Liver (tissue), 9 donors: ENCODE data around the gene TMUB1. TPM values are rescaled to one million over a fixed set of nuclear protein-coding genes. Genes with fewer than 3 reads are reported as not detected.

ENCODE experiments used
- DNase-seq: peaks from one replicate; pipeline ENCODE4 v3.0.0-alpha.2; 2017; ENCODE audit warnings: low spot score
- H3K27ac ChIP-seq, 2 donors: one replicate each; pipeline ENCODE4 v1.7.0; 2013; ENCODE audit warnings: inconsistent platforms in 2 of 2, low read length in 2 of 2, control low read depth in 1 of 2, low read depth in 1 of 2, mild to moderate bottlenecking in 1 of 2
- H3K27me3 ChIP-seq, 4 donors: one replicate each; pipeline versions ENCODE4 v1.6.1 to v1.7.0; 2013; ENCODE audit warnings: low read length in 3 of 4, inconsistent platforms in 1 of 4, mild to moderate bottlenecking in 1 of 4, moderate library complexity in 1 of 4; ENCODE audit not compliant: control insufficient read depth in 4 of 4, insufficient read depth in 4 of 4
- H3K36me3 ChIP-seq, 4 donors: one replicate each; pipeline versions ENCODE4 v1.6.1 to v1.7.0; 2013; ENCODE audit warnings: low read length in 3 of 4, mild to moderate bottlenecking in 3 of 4, low read depth in 1 of 4, moderate library complexity in 1 of 4; ENCODE audit not compliant: control insufficient read depth in 4 of 4, insufficient read depth in 3 of 4
- H3K4me1 ChIP-seq, 4 donors: one replicate each; pipeline versions ENCODE4 v1.6.1 to v1.7.0; 2013; ENCODE audit warnings: low read length in 3 of 4, mild to moderate bottlenecking in 3 of 4, moderate library complexity in 1 of 4; ENCODE audit not compliant: control insufficient read depth in 4 of 4, insufficient read depth in 4 of 4
- H3K4me3 ChIP-seq, 3 donors: one replicate each; pipeline versions ENCODE4 v1.6.1 to v1.7.0; 2013; ENCODE audit warnings: low read length in 3 of 3, control low read depth in 1 of 3, low read depth in 1 of 3, mild to moderate bottlenecking in 1 of 3
- H3K9ac ChIP-seq, 2 donors: one replicate each; pipeline ENCODE4 v1.7.0; 2013; ENCODE audit warnings: low read length in 2 of 2, mild to moderate bottlenecking in 2 of 2, moderate library complexity in 2 of 2, control low read depth in 1 of 2, low read depth in 1 of 2
- H3K9me3 ChIP-seq, 4 donors: one replicate each; pipeline versions ENCODE4 v1.6.1 to v1.7.0; 2013; ENCODE audit warnings: low read length in 3 of 4; ENCODE audit not compliant: control insufficient read depth in 4 of 4
- ATF3 ChIP-seq: IDR thresholded peaks from 2 replicates; pipeline ENCODE4 v1.6.1; 2016; ENCODE audit warnings: antibody characterized with exemption
- CTCF ChIP-seq: fragments of 150-350 bp; IDR thresholded peaks from 2 replicates; pipeline ENCODE4 v1.5.1; 2017; ENCODE audit warnings: improper control_type of control experiment, low read depth, low read length; ENCODE audit not compliant: missing input control
- EGR1 ChIP-seq, 2 donors: IDR thresholded peaks; 2 replicates each; pipeline ENCODE4 v1.6.1; 2016 to 2018; ENCODE audit warnings: antibody characterized with exemption in 2 of 2, low read depth in 2 of 2
- FOXA1 ChIP-seq: IDR thresholded peaks from 2 replicates; pipeline ENCODE4 v1.6.1; 2016; ENCODE audit warnings: antibody characterized with exemption
- FOXA2 ChIP-seq: IDR thresholded peaks from 2 replicates; pipeline ENCODE4 v1.6.1; 2016; ENCODE audit warnings: antibody characterized with exemption
- HNF4G ChIP-seq: IDR thresholded peaks from 2 replicates; pipeline ENCODE4 v1.6.1; 2016; ENCODE audit warnings: antibody characterized with exemption
- NR2F2 ChIP-seq: IDR thresholded peaks from 2 replicates; pipeline ENCODE4 v1.6.1; 2016; ENCODE audit warnings: antibody characterized with exemption
- REST ChIP-seq: IDR thresholded peaks from 2 replicates; pipeline ENCODE4 v1.6.1; 2016; ENCODE audit warnings: antibody characterized with exemption, mild to moderate bottlenecking
- YY1 ChIP-seq: IDR thresholded peaks from 2 replicates; pipeline ENCODE4 v1.6.1; 2016; ENCODE audit warnings: antibody characterized with exemption, mild to moderate bottlenecking
- ZBTB33 ChIP-seq: IDR thresholded peaks from 2 replicates; pipeline ENCODE4 v1.6.1; 2016; ENCODE audit warnings: antibody characterized with exemption
- WGBS: extraction: QIAGEN DNeasy Blood & Tissue Kit; methylation state at CpG from one replicate; pipeline ENCODE4 v1.1.7; 2013; 5-methylcytosine and 5-hydroxymethylcytosine counted together
- polyA plus RNA-seq, 2 donors: library from polyadenylated mRNA; stranded (reverse) in 1 of 2; unstranded in 1 of 2; fragments of 200-250 nt in 1 of 2; fragments of >200 nt in 1 of 2; fragmentation: Nextera tagmentation in 1 of 2; extraction: Ambion mirVana in 1 of 2; gene quantifications; one replicate each; pipeline versions ENCODE4 v1.2.1 to v1.2.3, GENCODE V29; 2013 to 2015
- total RNA-seq, 2 donors: library from RNA; depleted of rRNA; stranded (reverse); fragments of >200 nt; gene quantifications; one replicate each; pipeline ENCODE4 v1.2.3, GENCODE V29; 2014
- donor health status: healthy.
- donor health status: healthy.
- donor health status: healthy.
- donor health status: healthy.
- donor health status: healthy.

The TMUB1 gene
- total and polyA plus RNA-seq, 4 donors: 15.1 to 51.7 (median 30.5) TPM

- WGBS: 87% methylated on average over 14 of the region's 14 CpGs
- H3K9me3 ChIP-seq: no peaks in the 10 kb centered on the region
These were observed 44.9 kb upstream of the TMUB1 start for GRCh38 chr7:151128144-151128543.

More at GRCh38 chr7:151128144-151128543, 44.9 kb upstream of the TMUB1 start:
- no peak for DNase-seq
- Histone ChIP-seq H3K4me3 (no peak overlapping the region), H3K9ac (no peak overlapping the region), H3K4me1 (no peaks in the 10 kb centered on the region), H3K27me3 (no peaks in the 10 kb centered on the region), H3K36me3 (peaks cover 7 to 41% (median 19%) of the 10 kb centered on the region in 4 donors), H3K27ac (no peak overlapping the region)
- TF ChIP-seq FOXA1 (no peak), FOXA2 (no peak), EGR1 (IDR thresholded peaks at IDR 0.05; ENCODE audit: low read depth in 2 of 2) (no peak), ZBTB33 (no peak), YY1 (no peak), ATF3 (no peak), REST (no peak), HNF4G (no peak), CTCF (no peak), NR2F2 (no peak)
